ENCODE results near the gene MKRN2. TPM values are rescaled to one million over a fixed set of nuclear protein-coding genes. Genes with fewer than 3 reads are reported as not detected.

Gene MKRN2
- total RNA-seq, 2 donors from 2014 or later = 24.7 to 30.5 TPM

GRCh38 chr3:12613250-12613649 lies 56.4 kb downstream of the MKRN2 start:
- H3K4me3 ChIP-seq = no peak overlapping the region
- H3K36me3 ChIP-seq = peaks cover 46% of the 10 kb centered on the region
- H3K27ac ChIP-seq = no peak overlapping the region
- TF ChIP-seq CTCF (IDR thresholded peaks at IDR 0.05) = no peak
- DNase-seq (ENCODE audit: low spot score) = no peak
- no peaks in the 10 kb centered on the region for H3K9me3 ChIP-seq
- H3K27me3 ChIP-seq = no peaks in the 10 kb centered on the region
- peaks cover 0 to 12% of the 10 kb centered on the region in 2 donors for H3K4me1 ChIP-seq

- peaks cover 40% of the 10 kb centered on the region for H3K36me3 ChIP-seq
- no peak for DNase-seq (ENCODE audit: low spot score)
- peaks cover 0 to 12% of the 10 kb centered on the region in 2 donors for H3K4me1 ChIP-seq
- H3K27me3 ChIP-seq = no peaks in the 10 kb centered on the region
- no peak overlapping the region for H3K27ac ChIP-seq
- TF ChIP-seq CTCF (IDR thresholded peaks at IDR 0.05) = no peak
- H3K4me3 ChIP-seq = no peak overlapping the region
- no peaks in the 10 kb centered on the region for H3K9me3 ChIP-seq
These were observed 58.4 kb downstream of the MKRN2 start for GRCh38 chr3:12615266-12615665.

GRCh38 chr3:12618426-12618825 lies 61.5 kb downstream of the MKRN2 start:
- H3K27ac ChIP-seq = no peak overlapping the region
- peaks cover 0 to 25% of the 10 kb centered on the region in 2 donors for H3K4me1 ChIP-seq
- no peak for TF ChIP-seq CTCF (IDR thresholded peaks at IDR 0.05)
- no peak for DNase-seq (ENCODE audit: low spot score)
- H3K27me3 ChIP-seq = no peaks in the 10 kb centered on the region
- H3K36me3 ChIP-seq = peaks cover 40% of the 10 kb centered on the region
- no peaks in the 10 kb centered on the region for H3K9me3 ChIP-seq
- H3K4me3 ChIP-seq = no peak overlapping the region

GRCh38 chr3:12620305-12620704 lies 63.4 kb downstream of the MKRN2 start:
- Histone ChIP-seq H3K27me3 (no peaks in the 10 kb centered on the region), H3K4me3 (no peak overlapping the region), H3K36me3 (peaks cover 32% of the 10 kb centered on the region), H3K9me3 (no peaks in the 10 kb centered on the region), H3K27ac (no peak overlapping the region), H3K4me1 (peaks cover 0 to 27% of the 10 kb centered on the region in 2 donors)
- TF ChIP-seq CTCF (IDR thresholded peaks at IDR 0.05) = no peak
- DNase-seq (ENCODE audit: low spot score) = no peak

- TF ChIP-seq CTCF (IDR thresholded peaks at IDR 0.05) = no peak
- no peak overlapping the region for H3K27ac ChIP-seq
- no peaks in the 10 kb centered on the region for H3K27me3 ChIP-seq
- DNase-seq (ENCODE audit: low spot score) = no peak
- no peak overlapping the region for H3K4me3 ChIP-seq
- H3K9me3 ChIP-seq = no peaks in the 10 kb centered on the region
- peaks cover 28% of the 10 kb centered on the region for H3K36me3 ChIP-seq
- H3K4me1 ChIP-seq = peaks cover 0 to 27% of the 10 kb centered on the region in 2 donors
These were observed 63.8 kb downstream of the MKRN2 start for GRCh38 chr3:12620729-12621128.

GRCh38 chr3:12622335-12622734 lies 65.4 kb downstream of the MKRN2 start:
- H3K4me3 ChIP-seq = no peak overlapping the region
- peak overlapping the region in 1 of 2 donors; percentile 19 for H3K27ac ChIP-seq
- peaks cover 0 to 42% of the 10 kb centered on the region in 2 donors for H3K4me1 ChIP-seq
- TF ChIP-seq CTCF (IDR thresholded peaks at IDR 0.05) = no peak
- DNase-seq (ENCODE audit: low spot score) = no peak
- H3K9me3 ChIP-seq = no peaks in the 10 kb centered on the region
- no peaks in the 10 kb centered on the region for H3K27me3 ChIP-seq
- peaks cover 12% of the 10 kb centered on the region for H3K36me3 ChIP-seq

All from right atrium auricular region (tissue), 2 donors.